Pancreas (tissue), 10 donors: ENCODE measurements around the gene FBH1. TPM values are rescaled to one million over a fixed set of nuclear protein-coding genes. Genes with fewer than 3 reads are reported as not detected.

ENCODE experiments used
- ATAC-seq, 4 donors: fragments of 200-7000 bp; cut with Tn5 transposase; one replicate each; pipeline versions ENCODE4 v1.8.0 to v1.9.1; 2020; ENCODE audit warnings: mild to moderate bottlenecking in 4 of 4, moderate library complexity in 4 of 4
- DNase-seq, 6 donors: peaks; one replicate each; pipeline ENCODE4 v3.0.0-alpha.2; 2020
- FAIRE-seq: peaks from 2 replicates; lab custom pipeline; 2012; peaks lifted over from hg19 to GRCh38; lab: Jason Lieb, UNC
- H3K27ac ChIP-seq, 4 donors: fragments of 200-600 bp; sonication (generic); 1 replicate in 3 of 4; 2 replicates in 1 of 4; pipeline versions ENCODE4 v1.5.0 to v1.8.0; 2020
- H3K27me3 ChIP-seq, 4 donors: fragments of 200-600 bp; one replicate each; pipeline ENCODE4 v1.8.0; 2021
- H3K36me3 ChIP-seq, 3 donors: fragments of 200-600 bp; sonication (generic) in 1 of 3; one replicate each; pipeline versions ENCODE4 v1.5.0 to v1.8.0; 2020 to 2021
- H3K4me1 ChIP-seq, 3 donors: fragments of 200-600 bp; one replicate each; pipeline ENCODE4 v1.8.0; 2021
- H3K4me3 ChIP-seq, 4 donors: fragments of 200-600 bp; sonication (generic) in 2 of 4; one replicate each; pipeline versions ENCODE4 v1.5.0 to v1.8.0; 2020 to 2021
- H3K9me3 ChIP-seq, 4 donors: fragments of 200-600 bp; one replicate each; pipeline ENCODE4 v1.8.0; 2021
- WGBS, 2 donors: extraction: QIAGEN DNeasy Blood & Tissue Kit; methylation state at CpG; one replicate each; pipeline ENCODE4 v1.1.7; 2013; 5-methylcytosine and 5-hydroxymethylcytosine counted together
- intact Hi-C, 3 donors: fragments of 100-400 bp; cut with DNase I; formaldehyde crosslinking; loops; one replicate each; pipeline versions ENCODE4 v1.11.1 to v1.14.2; 2022
- polyA plus RNA-seq, 2 donors: library from polyadenylated mRNA; stranded (reverse); fragments of 200-250 nt; gene quantifications; one replicate each; pipeline ENCODE4 v1.2.3, GENCODE V29; 2013
- total RNA-seq, 6 donors: library from RNA; stranded (reverse); fragmentation: NEBNext Ultra II Directional in 4 of 6; extraction: Animal tissue kit (Norgen Biotek cat#: 25700) in 4 of 6; gene quantifications; one replicate each; pipeline versions ENCODE4 v1.2.1 to v1.2.4, GENCODE V29; 2021 to 2023
- TF ChIP-seq, protein P1 (sequence below), 4 donors: fragments of 200-600 bp; sonication (generic) in 3 of 4; IDR thresholded peaks; one replicate each; pipeline versions ENCODE4 v1.5.0 to v1.8.0; 2021; ENCODE audit warnings: antibody characterized with exemption in 4 of 4
- donor health status: healthy with polysubstance abuse.
- donor health status: DM: no; HTN: no; CAD: no; lungs with moderate emphysema.
- donor health status: DM: no; HTN: no; CAD: no.
- donor health status: control.
- donor health status: control.
- donor health status: Bipolar disorder and iron deficiency.
- donor health status: DM: yes; HTN: yes; CAD: no.
- donor health status: DM: no; HTN: no; CAD: no.
- donor health status: DM: no; HTN: no; CAD: no.
- donor health status: DM: yes; HTN: yes; CAD: no.

The FBH1 gene
- total and polyA plus RNA-seq, 8 donors = 29.5 to 51.7 (median 36.9) TPM

DNA sequence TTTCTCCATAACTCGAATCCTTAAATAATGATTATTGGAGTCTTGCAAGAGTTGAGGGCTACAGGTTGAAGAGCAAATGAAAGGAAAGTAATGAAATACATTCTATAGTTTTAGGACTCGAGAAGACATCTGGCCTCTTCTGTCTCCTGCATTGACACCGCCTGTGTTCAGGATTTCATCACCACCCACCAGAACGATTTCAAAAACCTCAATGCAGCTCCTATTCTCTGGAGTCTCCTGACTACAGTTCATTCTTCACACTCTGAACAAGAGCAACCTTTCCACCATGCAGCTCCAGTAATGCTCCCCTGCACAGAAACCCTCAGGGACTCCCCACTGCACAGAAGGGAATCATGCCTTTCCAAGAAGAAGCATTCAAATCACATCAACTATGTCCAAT, 81.8 kb downstream of the FBH1 start:
- FAIRE-seq (no peak), ATAC-seq (no peak), DNase-seq (no peak)
- Histone ChIP-seq H3K36me3 (no peaks in the 10 kb centered on the region), H3K27ac (peak overlapping the region; percentile 59 to 92 (median 78)), H3K4me1 (peaks cover 23 to 51% (median 49%) of the 10 kb centered on the region in 3 donors), H3K9me3 (no peaks in the 10 kb centered on the region), H3K4me3 (no peak overlapping the region), H3K27me3 (no peaks in the 10 kb centered on the region)
- intact Hi-C loops = no loop called here
- 68% methylated on average over 4 of the region's 4 CpGs for WGBS, 2 donors
- TF ChIP-seq, protein P1, sequence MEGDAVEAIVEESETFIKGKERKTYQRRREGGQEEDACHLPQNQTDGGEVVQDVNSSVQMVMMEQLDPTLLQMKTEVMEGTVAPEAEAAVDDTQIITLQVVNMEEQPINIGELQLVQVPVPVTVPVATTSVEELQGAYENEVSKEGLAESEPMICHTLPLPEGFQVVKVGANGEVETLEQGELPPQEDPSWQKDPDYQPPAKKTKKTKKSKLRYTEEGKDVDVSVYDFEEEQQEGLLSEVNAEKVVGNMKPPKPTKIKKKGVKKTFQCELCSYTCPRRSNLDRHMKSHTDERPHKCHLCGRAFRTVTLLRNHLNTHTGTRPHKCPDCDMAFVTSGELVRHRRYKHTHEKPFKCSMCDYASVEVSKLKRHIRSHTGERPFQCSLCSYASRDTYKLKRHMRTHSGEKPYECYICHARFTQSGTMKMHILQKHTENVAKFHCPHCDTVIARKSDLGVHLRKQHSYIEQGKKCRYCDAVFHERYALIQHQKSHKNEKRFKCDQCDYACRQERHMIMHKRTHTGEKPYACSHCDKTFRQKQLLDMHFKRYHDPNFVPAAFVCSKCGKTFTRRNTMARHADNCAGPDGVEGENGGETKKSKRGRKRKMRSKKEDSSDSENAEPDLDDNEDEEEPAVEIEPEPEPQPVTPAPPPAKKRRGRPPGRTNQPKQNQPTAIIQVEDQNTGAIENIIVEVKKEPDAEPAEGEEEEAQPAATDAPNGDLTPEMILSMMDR (IDR thresholded peaks at IDR 0.05) = no peak

DNA sequence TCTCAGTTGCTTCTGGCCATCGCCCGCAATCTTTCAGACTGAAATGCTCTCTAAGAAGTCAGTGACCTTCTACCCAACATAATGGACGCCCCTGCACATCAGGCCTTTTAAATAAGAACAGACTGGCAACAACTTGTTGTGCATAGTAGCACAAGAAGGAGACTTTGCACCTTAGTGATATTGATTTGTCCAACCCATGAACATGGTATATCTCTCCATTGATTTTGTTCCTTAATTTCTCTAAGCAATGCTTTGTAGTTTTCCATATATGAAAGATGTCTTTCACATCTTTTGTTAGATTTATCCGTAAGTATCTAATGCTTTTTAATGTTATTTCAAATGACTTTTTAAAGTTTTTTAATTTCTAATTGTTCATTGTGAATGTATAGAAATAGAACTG, 83.0 kb downstream of the FBH1 start:
- TF ChIP-seq, protein P1 (IDR thresholded peaks at IDR 0.05) = no peak

DNA sequence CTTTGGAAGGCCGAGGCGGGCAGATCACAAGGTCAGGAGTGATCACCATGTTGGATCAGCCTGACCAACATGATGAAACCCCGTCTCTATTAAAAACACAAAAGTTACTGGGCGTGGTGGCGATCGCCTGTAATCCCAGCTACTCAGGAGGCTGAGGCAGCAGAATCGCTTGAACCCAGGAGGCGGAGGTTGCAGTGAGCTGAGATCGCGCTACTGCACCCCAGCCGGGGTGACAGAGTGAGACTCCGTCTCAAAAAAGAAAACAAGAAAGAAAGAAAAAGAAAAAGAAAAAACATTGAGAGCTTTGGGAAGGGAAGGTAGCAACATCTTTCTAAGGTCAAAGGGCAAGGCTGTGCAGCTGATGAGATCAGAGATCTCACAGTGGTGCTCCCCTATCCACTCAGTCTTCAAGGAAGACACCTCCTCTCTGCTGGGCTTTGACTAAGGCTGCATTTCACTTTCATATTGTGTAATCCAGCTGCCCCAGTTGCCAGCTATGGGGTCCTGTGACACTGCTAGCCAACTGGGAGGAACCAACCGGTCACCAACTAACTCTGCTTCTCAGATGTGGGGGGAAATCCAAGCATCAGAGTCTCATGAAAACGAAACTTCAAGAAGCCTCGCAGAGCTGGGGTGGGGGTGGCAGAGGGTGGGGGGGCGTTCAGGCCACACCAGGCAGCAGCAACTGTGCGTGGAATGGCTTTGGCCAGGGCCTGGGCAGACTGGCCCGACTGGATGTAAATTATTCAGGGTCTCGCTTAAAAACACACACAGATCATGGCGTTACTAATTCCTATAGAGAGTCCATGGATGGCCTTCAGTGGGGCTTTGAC, 85.8 kb downstream of the FBH1 start:
- Histone ChIP-seq H3K27ac (peak overlapping the region; percentile 95 to 100 (median 98)), H3K27me3 (no peaks in the 10 kb centered on the region), H3K4me3 (peak overlapping the region; percentile 86 to 96 (median 91)), H3K9me3 (no peaks in the 10 kb centered on the region), H3K36me3 (no peaks in the 10 kb centered on the region), H3K4me1 (peaks cover 19 to 40% (median 33%) of the 10 kb centered on the region in 3 donors)
- WGBS, 2 donors = 72 to 73% methylated on average over 20 of the region's 20 CpGs
- DNase-seq (no peak), ATAC-seq (peak in 2 of 4 donors; percentile 9 to 31), FAIRE-seq (no peak)
- TF ChIP-seq, protein P1 (IDR thresholded peaks at IDR 0.05) = no peak
- intact Hi-C loops = no loop called here

More for the DNA sequence above, 83.0 kb downstream of the FBH1 start:
- H3K27ac ChIP-seq = peak overlapping the region in 2 of 4 donors; percentile 89 to 92
- 71 to 96% methylated on average over 4 of the region's 4 CpGs for WGBS, 2 donors
- no peaks in the 10 kb centered on the region for H3K36me3 ChIP-seq
- peaks cover 23 to 51% (median 49%) of the 10 kb centered on the region in 3 donors for H3K4me1 ChIP-seq
- no peak for DNase-seq
- FAIRE-seq = no peak
- ATAC-seq = no peak
- no peaks in the 10 kb centered on the region for H3K27me3 ChIP-seq
- no peak overlapping the region for H3K4me3 ChIP-seq
- H3K9me3 ChIP-seq = no peaks in the 10 kb centered on the region
- intact Hi-C loops = no loop called here

DNA sequence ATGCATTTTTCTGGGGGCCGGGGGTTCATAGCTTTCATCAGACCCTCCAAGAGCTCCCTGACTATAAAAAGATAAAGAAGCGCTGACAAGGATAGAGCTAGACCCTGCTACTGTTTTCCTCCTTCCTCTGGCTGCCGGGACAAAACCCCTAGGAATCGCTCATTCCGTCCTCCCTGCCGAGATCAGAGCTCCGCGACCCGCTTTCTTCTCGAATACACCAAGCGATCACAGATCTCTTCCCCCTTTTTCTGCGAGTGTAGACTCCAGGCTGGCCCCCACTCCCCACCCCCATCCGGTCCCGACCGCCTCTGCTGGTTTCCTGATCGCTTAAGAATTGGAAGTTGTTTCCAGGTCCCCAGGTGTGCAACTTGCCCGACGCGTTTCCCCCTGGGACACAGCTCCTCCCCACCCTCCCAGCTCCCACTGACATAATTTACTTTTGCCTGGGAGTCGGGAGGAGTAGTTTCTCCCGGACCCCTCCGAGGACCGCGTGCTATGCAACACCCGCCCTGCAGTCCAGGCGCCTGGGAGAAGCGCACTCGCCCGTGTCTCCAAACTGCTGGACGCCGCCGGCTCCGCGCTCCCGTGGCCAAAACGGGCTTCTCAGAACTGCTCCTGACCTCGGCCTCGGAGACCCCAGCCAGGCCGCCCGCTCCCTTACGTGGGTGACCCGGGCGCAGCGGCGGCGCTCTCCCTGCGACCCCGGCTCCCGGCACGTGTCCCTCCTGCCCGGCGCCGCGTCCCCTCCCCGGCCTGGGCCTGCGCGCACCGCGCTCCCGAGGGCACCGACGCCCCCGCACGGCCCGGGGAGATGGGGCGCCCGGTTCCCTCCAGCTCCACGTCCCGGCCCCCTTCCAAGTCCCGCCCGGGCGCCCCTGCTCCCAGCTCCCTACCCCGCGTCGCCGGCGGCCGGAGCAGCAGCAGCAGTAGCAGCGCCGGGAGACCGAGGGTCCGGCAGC, 86.7 kb downstream of the FBH1 start:
- no peaks in the 10 kb centered on the region for H3K36me3 ChIP-seq
- H3K4me1 ChIP-seq = peaks cover 11 to 32% (median 25%) of the 10 kb centered on the region in 3 donors
- DNase-seq = peak; percentile 55 to 87 (median 68)
- H3K9me3 ChIP-seq = no peaks in the 10 kb centered on the region
- peak overlapping the region; percentile 86 to 96 (median 91) for H3K4me3 ChIP-seq
- 1 to 2% methylated on average over 59 to 82 of the region's 82 CpGs for WGBS, 2 donors
- no peak for FAIRE-seq
- TF ChIP-seq, protein P1 (IDR thresholded peaks at IDR 0.05) = no peak
- peak overlapping the region; percentile 95 to 100 (median 98) for H3K27ac ChIP-seq
- intact Hi-C loops = no loop called here
- ATAC-seq = peak; percentile 58 to 66 (median 62)
- no peaks in the 10 kb centered on the region for H3K27me3 ChIP-seq
